ENCODE measurements around the gene ATP8B3.

ATP8B3 gene

DNA sequence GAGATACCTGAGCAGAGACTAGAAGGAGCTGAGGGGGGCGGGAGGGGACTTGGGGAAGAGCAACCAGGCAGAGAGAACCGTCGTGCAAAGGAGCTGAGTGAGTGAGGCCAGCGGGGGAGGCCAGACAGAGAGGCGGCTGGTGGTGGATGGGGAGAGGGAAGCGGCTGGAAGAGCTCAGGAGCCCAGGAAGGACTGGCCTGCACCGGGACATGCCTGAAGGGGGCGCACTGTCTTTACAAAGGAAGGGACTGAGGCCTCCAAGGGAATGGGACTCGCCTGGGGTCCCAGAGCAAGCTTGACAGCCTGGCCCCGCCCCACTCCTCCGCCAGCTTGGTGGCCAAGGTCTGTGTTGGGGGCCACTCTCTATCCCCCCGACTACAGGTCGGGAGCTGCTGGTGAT is 43.8 kb downstream of the ATP8B3 start:
- no peak for DNase-seq (ENCODE audit: low spot score)
- TF ChIP-seq, protein P1, sequence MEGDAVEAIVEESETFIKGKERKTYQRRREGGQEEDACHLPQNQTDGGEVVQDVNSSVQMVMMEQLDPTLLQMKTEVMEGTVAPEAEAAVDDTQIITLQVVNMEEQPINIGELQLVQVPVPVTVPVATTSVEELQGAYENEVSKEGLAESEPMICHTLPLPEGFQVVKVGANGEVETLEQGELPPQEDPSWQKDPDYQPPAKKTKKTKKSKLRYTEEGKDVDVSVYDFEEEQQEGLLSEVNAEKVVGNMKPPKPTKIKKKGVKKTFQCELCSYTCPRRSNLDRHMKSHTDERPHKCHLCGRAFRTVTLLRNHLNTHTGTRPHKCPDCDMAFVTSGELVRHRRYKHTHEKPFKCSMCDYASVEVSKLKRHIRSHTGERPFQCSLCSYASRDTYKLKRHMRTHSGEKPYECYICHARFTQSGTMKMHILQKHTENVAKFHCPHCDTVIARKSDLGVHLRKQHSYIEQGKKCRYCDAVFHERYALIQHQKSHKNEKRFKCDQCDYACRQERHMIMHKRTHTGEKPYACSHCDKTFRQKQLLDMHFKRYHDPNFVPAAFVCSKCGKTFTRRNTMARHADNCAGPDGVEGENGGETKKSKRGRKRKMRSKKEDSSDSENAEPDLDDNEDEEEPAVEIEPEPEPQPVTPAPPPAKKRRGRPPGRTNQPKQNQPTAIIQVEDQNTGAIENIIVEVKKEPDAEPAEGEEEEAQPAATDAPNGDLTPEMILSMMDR (IDR thresholded peaks at IDR 0.05; ENCODE audit: extremely low read depth, missing control alignments), result no peak

DNA sequence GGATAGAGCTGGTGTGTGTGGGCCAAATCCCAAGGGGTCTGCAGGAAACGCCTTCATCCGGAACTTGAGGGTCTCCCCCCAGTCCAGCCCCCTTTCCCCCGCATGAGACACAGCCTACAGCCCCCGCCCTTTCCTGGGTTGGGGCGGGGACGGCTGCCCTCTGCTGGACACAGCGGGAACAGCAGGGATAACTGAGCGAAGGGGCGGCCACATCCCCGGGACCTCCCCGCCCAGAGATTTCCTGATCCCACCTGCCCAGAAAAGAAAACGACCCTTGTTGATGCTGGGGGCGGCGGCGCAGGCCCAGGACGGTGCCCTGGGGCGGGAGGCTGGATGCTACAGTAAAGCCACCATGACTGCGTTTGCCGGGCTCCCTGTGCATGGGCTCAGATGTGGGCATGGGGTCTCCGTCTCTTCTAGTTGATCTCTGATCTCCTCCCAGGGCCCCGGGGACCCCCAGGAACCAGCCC is 44.6 kb downstream of the ATP8B3 start:
- DNase-seq (ENCODE audit: low spot score), result peak; percentile 93
- TF ChIP-seq, protein P1 (IDR thresholded peaks at IDR 0.05; ENCODE audit: extremely low read depth, missing control alignments), result peak; percentile 95

DNA sequence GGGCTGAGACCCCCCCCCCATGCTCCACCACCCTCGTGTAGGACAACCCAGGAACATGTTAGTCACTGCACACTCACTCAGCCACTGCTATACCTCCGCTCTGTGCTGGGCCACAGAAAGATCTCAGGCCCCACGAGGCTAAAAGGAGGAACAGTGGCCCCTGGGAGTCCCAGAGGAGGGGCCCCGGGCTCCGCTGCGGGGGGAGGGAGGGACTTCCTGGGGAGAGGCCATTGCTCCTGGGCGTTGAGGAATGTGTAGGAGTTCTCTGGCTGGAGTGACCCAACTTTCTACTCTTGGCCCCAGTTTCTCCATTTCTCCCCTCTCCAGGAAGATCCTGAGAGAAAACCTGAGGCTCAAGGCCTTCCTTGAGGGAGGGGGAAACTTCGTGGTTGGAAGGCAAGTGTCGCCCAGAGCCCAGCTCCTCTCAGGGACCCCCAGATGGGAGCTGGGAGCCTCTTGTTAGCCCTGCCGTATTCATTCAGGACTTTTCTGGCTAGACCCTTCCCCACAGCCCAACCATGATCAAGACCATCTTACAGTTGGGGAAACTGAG is 45.2 kb downstream of the ATP8B3 start:
- TF ChIP-seq, protein P1 (IDR thresholded peaks at IDR 0.05; ENCODE audit: extremely low read depth, missing control alignments), result no peak
- DNase-seq (ENCODE audit: low spot score), result no peak

DNA sequence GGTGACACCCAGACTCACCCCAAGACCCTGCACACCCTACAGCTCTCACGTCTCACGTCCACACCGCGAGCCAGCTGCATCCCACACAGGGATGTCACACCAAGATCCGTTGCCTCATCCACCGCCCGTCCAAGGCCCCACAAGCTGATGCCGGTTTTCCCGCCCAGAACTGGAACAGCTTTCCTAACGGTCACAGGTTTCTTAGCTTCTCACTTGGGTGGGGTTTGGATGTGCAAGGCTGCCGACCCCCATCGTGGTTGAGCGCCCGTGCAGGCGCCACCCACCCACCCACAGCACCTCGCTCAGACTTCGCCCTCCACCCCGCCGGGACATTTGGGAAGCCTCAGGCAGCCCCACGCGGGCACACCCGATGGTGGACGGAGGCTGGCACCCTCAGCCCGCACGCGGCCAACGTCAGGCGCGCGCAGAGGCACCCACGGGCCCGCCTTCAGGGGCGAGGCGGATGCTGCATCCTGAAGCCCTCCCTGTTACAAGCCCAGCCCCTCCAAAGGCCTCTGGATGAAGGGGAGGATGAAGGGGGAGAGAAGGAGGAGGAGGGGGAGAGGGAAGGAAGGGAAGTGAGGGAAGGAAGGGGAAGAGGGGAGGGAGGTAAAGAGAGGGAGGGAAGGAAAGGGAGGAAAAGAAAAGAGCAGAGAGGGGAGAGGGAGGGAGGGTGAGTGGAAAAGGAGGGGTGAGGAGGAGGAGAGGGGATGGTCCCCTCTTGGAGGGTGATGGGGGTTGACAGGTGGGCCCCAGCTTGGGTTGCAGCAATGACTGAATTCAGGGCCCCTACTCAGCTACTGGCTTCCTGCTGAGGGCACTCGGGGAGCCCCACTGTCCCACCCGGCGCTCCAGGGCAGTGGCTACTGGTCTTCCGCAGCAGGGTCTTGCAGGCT is 45.9 kb downstream of the ATP8B3 start:
- no peak for DNase-seq (ENCODE audit: low spot score)
- TF ChIP-seq, protein P1 (IDR thresholded peaks at IDR 0.05; ENCODE audit: extremely low read depth, missing control alignments), result no peak

DNA sequence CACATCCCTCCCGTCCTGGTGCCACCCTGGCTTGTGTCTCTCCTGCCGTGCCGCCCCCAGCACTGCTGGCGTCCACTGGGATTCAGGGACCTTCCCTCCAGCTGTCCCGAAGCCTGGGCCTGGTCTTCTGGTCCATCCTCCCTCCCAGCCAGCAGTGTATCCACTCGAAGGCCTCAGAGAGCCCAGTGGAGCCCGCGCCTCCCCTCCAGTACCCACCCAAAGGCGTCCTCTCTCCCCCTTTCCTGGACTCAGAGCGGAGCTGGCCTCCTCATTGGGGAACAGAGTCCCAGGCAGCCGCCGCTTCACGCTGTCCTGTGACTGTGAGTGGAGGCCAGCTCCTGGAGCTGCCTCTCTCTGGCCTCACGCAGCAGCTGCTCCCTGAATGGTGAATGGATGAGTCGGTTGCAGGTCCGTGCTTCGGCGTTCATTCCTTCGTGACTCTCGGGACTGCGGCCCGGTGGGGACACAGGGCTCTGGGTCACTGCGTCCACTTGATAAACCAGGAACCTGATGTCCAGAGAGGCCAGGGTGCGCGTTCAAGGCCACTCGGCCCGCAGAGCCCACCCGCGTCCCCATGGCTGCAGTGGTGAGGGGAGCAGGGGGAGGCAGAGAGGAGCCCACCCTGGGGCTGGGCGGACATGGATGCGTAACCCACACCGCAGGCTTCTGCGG is 46.7 kb downstream of the ATP8B3 start:
- TF ChIP-seq, protein P1 (IDR thresholded peaks at IDR 0.05; ENCODE audit: extremely low read depth, missing control alignments), result no peak

DNA sequence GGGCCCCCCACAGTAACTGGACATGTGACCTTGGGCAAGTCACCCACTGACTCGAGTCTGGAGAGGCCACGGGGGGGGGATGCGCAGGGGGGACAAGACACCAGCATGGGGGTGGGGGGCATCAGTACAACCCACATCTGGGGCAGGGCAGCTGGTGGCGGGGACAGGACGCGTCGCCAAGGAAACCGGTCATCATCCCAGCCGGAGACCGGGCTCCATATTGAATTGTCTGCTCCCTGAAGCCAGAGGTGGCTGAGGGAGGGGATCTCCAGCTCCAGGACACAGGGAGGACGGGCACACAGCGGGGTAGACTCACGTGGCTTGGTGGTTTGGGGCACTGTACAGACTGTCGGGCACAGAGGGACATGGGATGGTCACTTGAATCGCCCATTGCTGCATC is 47.3 kb downstream of the ATP8B3 start:
- TF ChIP-seq, protein P1 (IDR thresholded peaks at IDR 0.05; ENCODE audit: extremely low read depth, missing control alignments), result no peak
- no peak for DNase-seq (ENCODE audit: low spot score)

More for the DNA sequence above, 46.7 kb downstream of the ATP8B3 start:
- DNase-seq (ENCODE audit: low spot score), result no peak

Data from GM20000 (cell line).